HAP-1 (cell line): ENCODE results near the gene ART1.
"Not testable (repeated sequence)": the region's sequence is repeated elsewhere in the genome, so short reads cannot be mapped to it uniquely, and the experiment has no call there.

Experiments used
- DNase-seq, 2 experiments: peaks; one replicate each; pipeline ENCODE4 v3.0.0-alpha.2; 2016 to 2020; ENCODE audit warnings: low spot score in 2 of 2
- H3K27me3 ChIP-seq: fragments of 250-450 bp; sonication (Bioruptor Pico); 2 replicates; pipeline ENCODE4 v1.5.1; 2020; ENCODE audit warnings: low read depth, mild to moderate bottlenecking, moderate library complexity
- H3K36me3 ChIP-seq: fragments of 250-450 bp; sonication (Bioruptor Pico); replicated peaks from 2 replicates; pipeline ENCODE4 v1.5.1; 2020; ENCODE audit warnings: mild to moderate bottlenecking
- H3K4me1 ChIP-seq: fragments of 250-450 bp; sonication (Bioruptor Pico); 2 replicates; pipeline ENCODE4 v1.5.1; 2020; ENCODE audit warnings: mild to moderate bottlenecking
- H3K4me3 ChIP-seq: fragments of 250-450 bp; sonication (Bioruptor Pico); 2 replicates; pipeline ENCODE4 v1.5.1; 2020; ENCODE audit warnings: mild to moderate bottlenecking, moderate library complexity
- H3K9me3 ChIP-seq: fragments of 250-450 bp; sonication (Bioruptor Pico); 2 replicates; pipeline ENCODE4 v1.5.1; 2020; ENCODE audit warnings: mild to moderate bottlenecking, moderate library complexity
- in situ Hi-C: fragments of 300-500 bp; cut with MboI; formaldehyde crosslinking; loops from 3 replicates; pipeline ENCODE4 v1.14.3; 2020; ENCODE audit warnings: low sequenced_read_pairs, inconsistent platforms, mixed read lengths

Gene ART1

DNA sequence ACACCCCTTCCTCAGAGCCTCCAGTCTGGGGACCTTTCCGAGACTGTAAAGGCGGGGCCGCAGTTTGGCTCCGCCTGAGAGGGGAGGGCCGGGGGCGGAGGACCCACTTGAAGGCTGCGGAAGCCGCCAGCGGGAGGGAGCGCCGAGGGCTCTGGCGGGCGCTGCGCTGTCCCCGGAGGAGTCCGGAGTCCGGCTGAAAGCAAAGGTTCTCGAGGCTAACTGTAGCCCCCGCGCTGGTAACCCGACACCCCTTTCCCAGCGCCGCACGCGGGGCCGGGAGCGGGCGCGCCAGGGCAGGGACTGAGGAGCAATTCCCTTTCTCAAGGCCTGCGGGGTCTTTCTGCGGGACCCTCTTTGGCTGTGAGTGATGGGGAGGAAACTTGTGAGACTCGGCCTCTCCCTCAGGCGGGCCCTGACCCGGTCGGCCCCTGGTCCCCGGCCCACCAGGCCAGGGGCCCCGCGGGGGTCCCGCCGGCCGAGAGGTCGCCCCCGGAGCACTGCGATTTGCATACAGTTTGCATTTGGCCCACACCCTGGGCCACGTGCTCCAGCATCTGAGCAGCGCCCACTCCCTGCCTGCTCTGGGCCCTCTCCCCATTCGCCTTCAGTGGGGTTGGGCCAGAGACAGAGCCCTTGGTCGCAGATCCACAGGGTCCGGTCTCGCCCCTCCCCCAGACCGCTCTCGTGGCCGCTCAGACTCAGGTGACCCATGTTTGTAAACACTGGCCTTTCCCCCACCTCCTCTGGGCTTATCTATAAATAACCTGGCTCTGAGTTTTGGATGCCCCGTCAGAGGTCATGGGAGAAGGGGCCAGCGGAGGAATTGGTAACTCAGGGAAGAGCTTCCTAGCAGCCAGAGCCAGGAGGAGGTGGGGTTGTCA is 2.6 kb upstream of the ART1 start:
- Histone ChIP-seq H3K4me1 (peaks cover 11% of the 10 kb centered on the region), H3K36me3 (no peaks in the 10 kb centered on the region), H3K4me3 (peak overlapping the region; percentile 38), H3K9me3 (no peaks in the 10 kb centered on the region), H3K27me3 (no peaks in the 10 kb centered on the region)
- in situ Hi-C loops, result no loop called here
- peak; percentile 77 to 96 for DNase-seq

DNA sequence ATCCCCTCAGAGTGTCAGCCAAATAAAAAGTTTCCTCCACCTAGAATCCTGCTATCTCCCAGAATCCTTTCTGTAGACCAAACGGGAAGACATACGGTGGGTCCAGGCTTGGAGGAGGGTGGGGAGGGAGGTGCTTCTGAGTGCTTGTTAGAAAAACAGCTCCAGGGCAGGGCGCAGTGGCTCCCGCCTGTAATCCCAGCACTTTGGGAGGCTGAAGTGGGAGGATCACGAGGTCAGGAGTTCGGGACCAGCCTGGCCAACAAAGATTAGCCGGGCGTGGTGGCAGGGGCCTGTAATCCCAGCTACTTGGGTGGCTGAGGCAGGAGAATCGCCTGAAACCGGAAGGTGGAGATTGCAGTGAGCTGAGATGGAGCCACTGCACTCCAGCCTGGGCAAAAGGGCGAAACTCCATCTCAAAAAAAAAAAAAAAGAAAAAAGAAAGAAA is 1.8 kb upstream of the ART1 start:
- peaks cover 11% of the 10 kb centered on the region for H3K4me1 ChIP-seq
- H3K9me3 ChIP-seq, in situ Hi-C loops, H3K27me3 ChIP-seq, H3K36me3 ChIP-seq: not testable (repeated sequence)
- DNase-seq, result peak in 1 of 2 experiments; percentile 53
- H3K4me3 ChIP-seq, result peak overlapping the region; percentile 38

DNA sequence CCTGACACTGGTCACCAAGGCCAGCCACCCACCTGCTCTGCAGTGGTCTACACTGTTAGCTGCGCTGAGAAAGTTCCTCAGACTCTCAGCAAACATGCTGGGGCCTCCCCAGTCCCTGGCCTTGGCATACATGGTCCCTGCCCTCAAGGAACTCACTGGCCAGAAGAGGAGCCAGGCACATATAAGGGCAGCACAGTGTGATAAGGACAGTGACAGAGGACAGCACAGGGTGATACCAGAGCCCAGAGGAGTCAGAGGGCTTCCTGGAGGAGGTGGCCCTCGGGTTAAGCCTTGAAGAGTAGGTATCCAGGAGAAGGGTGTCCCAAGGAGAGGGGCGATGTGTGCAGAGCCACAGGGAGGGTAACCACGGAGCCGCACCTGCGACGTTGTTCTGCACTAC is 624 bp downstream of the ART1 start:
- Histone ChIP-seq H3K4me3 (no peak overlapping the region), H3K36me3 (no peaks in the 10 kb centered on the region), H3K27me3 (0 out of 2 replicates have a peak, but pooled peaks cover 2% of the 10 kb centered on the region), H3K9me3 (no peaks in the 10 kb centered on the region), H3K4me1 (peaks cover 11% of the 10 kb centered on the region)
- in situ Hi-C loops, result no loop called here
- no peak for DNase-seq

DNA sequence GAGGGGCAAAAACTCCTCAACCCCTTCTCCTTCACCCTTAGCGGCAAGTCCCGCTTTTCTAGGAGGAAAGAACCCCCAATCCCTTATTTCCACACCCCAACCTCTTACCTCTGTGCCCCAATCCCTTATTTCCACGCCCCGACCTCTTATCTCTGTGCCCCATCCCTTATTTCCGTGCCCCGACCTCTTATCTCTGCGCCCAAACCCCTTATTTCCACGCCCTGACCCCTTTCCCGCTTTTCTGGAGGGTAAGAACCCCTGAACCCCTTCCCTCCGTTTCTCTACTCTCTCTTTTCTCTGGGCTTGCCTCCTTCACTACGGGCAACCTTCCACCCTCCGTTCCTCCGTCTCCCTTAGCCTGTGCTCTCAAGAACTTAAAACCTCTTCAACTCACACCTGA is 3.9 kb downstream of the ART1 start:
- DNase-seq, H3K4me1 ChIP-seq, H3K27me3 ChIP-seq, in situ Hi-C loops, H3K36me3 ChIP-seq, H3K9me3 ChIP-seq, H3K4me3 ChIP-seq: not testable (repeated sequence)

DNA sequence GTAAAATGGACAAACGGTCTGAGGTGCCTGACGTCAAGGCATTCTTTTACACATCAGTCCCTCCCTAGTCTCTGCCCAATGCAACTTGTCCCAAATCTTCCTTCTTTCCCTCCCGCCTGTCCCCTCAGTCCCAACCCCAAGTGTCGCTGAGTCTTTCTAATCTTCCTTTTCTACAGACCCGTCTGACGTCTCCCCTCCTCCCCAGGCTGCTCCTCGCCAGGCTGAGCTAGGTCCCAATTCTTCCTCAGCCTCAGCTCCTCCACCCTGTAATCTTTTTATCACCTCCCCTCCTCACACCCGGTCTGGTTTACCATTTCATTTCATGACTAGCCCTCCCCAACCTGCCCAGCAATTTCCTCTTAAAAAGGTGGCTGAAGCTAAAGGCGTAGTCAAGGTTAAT is 4.4 kb downstream of the ART1 start:
- H3K36me3 ChIP-seq, H3K9me3 ChIP-seq, in situ Hi-C loops, H3K4me1 ChIP-seq, H3K27me3 ChIP-seq, DNase-seq, H3K4me3 ChIP-seq: not testable (repeated sequence)

DNA sequence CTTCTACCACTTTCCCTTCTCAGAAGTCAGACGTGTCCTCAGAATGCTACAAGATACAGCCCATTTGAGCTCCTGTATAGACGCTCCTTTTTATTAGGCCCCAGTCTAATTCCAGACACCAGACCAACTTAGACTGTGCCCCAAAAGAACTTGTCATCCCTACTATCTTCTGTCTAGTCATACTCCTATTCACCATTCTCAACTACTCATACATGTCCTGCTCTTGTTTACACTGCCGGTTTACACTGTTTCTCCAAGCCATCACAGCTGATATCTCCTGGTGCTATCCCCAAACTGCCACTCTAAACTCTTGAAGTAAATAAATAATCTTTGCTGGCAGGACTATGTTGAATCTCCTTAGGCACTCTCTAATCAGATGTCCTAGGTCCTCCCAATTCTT is 7.6 kb downstream of the ART1 start:
- H3K4me3 ChIP-seq, H3K27me3 ChIP-seq, H3K4me1 ChIP-seq, DNase-seq, H3K9me3 ChIP-seq, in situ Hi-C loops, H3K36me3 ChIP-seq: not testable (repeated sequence)

DNA sequence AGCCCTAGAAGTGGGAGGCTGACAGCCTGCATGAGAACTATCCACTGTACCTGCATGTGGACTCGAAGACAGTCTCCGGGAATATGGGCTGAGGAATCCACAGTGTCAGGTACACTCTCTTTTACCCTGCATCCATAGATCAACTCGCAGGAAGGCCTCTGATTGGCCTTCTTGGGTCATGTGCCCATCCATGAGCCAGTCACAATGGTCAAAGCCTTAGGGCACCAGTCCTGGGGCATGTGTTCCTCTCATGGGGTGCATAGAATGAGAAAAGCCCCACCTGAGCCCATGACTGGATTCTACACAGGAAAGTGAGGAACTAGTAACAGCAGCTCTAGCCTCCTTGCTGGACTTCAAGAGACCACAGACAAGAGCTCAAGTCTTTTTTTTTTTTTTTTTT is 10.6 kb downstream of the ART1 start:
- no peaks in the 10 kb centered on the region for H3K27me3 ChIP-seq
- no peaks in the 10 kb centered on the region for H3K36me3 ChIP-seq
- H3K4me3 ChIP-seq, result no peak overlapping the region
- no peak for DNase-seq
- in situ Hi-C loops, result no loop called here
- H3K4me1 ChIP-seq, result no peaks in the 10 kb centered on the region
- H3K9me3 ChIP-seq, result no peaks in the 10 kb centered on the region

DNA sequence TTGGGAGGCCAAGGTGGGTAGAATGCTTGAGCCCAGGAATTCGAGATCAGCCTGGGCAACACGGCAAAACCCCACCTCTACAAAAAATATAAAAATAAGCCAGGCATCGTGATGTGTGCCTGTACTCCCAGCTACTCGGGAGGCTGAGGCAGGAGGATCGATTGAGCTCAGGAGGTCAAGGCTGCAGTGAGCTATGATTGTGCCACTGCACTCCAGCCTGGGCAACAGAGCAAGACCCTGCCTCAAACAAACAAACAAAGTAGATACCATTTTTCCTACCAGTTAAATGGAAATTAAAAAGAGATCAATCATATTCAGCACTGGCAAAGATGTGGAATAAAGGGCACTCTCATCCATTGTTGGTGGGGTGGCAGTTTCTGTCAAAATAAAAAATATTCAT is 12.4 kb downstream of the ART1 start:
- H3K27me3 ChIP-seq, H3K4me1 ChIP-seq, H3K9me3 ChIP-seq, H3K4me3 ChIP-seq, H3K36me3 ChIP-seq, DNase-seq, in situ Hi-C loops: not testable (repeated sequence)

DNA sequence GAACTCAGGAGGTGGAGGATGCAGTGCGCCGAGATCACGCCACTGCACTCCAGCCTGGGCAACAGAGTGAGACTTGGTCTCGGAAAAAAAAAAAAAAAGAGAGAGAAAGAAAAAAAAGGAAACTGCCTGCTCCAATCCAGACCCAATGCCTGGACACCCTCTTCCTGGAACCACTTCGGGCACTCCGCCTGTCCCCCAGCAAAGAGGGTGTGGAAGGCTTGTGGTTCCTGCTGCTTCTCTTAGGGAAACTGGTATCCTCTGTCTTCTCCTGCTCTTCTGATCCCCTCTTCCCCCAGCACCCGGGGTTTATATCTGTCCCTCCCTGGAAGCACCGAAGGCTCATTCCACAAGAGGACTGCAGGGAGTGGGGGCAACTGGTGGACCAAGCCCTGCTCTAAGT is 13.3 kb downstream of the ART1 start:
- in situ Hi-C loops, result no loop called here
- no peak overlapping the region for H3K4me3 ChIP-seq
- no peaks in the 10 kb centered on the region for H3K9me3 ChIP-seq
- no peaks in the 10 kb centered on the region for H3K36me3 ChIP-seq
- DNase-seq, result no peak
- no peaks in the 10 kb centered on the region for H3K27me3 ChIP-seq
- no peaks in the 10 kb centered on the region for H3K4me1 ChIP-seq

DNA sequence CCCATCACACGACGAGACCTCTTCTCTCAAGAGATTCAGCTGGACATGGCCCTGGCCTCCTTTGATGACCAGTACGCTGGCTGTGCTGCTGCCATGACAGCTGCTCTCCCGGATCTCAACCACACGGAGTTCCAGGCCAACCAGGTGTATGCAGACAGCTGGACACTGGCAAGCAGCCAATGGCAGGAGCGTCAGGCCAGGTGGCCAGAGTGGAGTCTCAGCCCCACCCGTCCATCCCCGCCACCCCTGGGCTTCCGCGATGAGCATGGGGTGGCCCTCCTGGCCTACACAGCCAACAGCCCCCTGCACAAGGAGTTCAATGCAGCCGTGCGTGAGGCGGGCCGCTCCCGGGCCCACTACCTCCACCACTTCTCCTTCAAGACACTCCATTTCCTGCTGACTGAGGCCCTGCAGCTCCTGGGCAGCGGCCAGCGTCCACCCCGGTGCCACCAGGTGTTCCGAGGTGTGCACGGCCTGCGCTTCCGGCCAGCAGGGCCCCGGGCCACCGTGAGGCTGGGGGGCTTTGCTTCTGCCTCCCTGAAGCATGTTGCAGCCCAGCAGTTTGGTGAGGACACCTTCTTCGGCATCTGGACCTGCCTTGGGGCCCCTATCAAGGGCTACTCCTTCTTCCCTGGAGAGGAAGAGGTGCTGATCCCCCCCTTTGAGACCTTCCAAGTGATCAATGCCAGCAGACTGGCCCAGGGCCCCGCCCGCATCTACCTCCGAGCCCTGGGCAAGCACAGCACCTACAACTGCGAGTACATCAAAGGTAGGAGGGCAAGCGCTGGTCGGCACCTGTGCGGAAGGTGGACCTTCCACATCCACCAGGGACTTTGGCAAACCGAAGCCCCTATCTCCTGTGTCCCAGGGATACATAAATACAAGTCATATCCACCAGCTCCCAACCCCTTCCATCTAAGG is 14.9 kb downstream of the ART1 start:
- Histone ChIP-seq H3K4me1 (no peaks in the 10 kb centered on the region), H3K4me3 (no peak overlapping the region), H3K9me3 (no peaks in the 10 kb centered on the region), H3K27me3 (no peaks in the 10 kb centered on the region), H3K36me3 (no peaks in the 10 kb centered on the region)
- no peak for DNase-seq
- in situ Hi-C loops, result no loop called here

DNA sequence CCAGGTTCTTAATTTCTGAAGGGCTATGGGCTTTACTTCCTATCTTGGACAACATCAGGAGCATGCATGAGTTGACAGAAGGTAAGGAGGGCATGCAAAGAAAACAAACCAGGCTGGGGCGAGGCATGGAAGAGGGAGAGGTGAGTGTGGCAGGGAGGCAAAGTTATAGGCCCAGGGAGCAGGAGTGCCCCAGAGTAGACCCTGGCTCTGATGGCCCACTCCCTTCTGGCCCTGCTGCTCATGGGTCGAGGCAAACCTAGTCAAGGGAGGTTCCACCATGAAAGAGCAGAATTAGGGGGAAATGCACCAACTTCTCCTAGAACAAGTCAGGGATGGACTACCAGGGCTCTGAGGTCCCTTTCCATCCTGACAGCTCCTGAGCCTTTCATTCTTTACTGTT is 16.0 kb downstream of the ART1 start:
- in situ Hi-C loops, result no loop called here
- Histone ChIP-seq H3K9me3 (no peaks in the 10 kb centered on the region), H3K4me1 (no peaks in the 10 kb centered on the region), H3K27me3 (no peaks in the 10 kb centered on the region), H3K4me3 (no peak overlapping the region), H3K36me3 (no peaks in the 10 kb centered on the region)
- DNase-seq, result no peak

DNA sequence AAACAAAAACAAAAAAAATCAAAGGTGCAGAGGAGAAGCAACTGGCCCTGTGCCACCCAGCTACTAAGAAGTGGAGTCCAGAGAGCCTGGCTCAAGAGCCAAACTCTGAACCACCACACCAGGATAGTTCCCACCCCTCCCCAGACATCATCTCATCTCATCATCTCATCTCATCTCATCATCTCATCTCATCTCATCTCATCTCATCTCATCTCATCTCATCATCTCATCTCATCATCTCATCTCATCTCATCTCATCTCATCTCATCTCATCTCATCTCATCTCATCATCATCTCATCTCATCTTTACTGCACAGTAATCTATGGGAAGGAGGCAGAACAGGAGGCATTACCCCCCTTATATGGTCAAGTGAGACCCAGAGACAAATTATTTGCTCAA is 17.9 kb downstream of the ART1 start:
- H3K27me3 ChIP-seq, result no peaks in the 10 kb centered on the region
- no peak overlapping the region for H3K4me3 ChIP-seq
- in situ Hi-C loops, result no loop called here
- H3K36me3 ChIP-seq, result no peaks in the 10 kb centered on the region; the same call in 1 of the 2 replicates
- no peaks in the 10 kb centered on the region for H3K9me3 ChIP-seq
- no peaks in the 10 kb centered on the region for H3K4me1 ChIP-seq
- no peak for DNase-seq

DNA sequence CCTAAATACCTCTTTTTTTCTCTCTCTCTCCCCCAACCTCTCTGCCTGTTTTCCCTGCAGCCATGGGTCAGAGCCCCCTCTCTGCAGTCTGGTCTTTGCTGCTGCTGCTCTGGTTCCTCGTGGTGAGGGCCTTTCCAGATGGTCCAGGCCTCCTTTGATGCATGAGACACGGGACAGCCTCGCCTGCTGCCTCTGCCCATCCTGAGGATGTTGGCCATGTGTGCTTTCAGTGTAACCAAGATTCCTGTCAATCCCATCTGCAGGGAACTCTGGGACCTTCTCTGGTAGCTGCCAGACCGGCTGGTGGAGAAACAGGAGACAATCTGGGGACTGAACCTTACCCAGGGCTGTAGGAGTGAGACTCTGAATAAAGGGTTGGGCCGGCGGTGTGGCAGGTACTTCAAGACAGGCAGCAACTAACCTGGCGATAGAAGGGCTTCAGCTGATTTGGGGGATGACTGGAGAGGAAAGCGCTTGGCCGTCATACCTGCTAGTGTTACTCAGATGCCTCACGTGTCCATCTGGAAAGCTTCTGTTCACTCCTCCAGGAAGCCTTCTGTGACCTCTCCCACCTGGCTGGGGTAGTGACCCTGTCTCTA is 19.2 kb downstream of the ART1 start:
- Histone ChIP-seq H3K4me1 (no peaks in the 10 kb centered on the region), H3K4me3 (no peak overlapping the region), H3K27me3 (no peaks in the 10 kb centered on the region), H3K36me3 (peaks cover 5% of the 10 kb centered on the region; the same call in 1 of the 2 replicates), H3K9me3 (no peaks in the 10 kb centered on the region)
- DNase-seq, result no peak
- in situ Hi-C loops, result no loop called here
